NCI-H2029 treated with DMSO at 0.1 percent for 48 hours (cell line): ENCODE results near the gene ZSCAN5A.
"Not testable (repeated sequence)": the region's sequence is repeated elsewhere in the genome, so short reads cannot be mapped to it uniquely, and the experiment has no call there.

ENCODE experiments used
- DNase-seq: peaks from one replicate; lab custom pipeline; 2025; lab: John Stamatoyannopoulos, UW

The ZSCAN5A gene

GRCh38 chr19:56314381-56315076 is at the start of gene ZSCAN5A:
TSS of gene ZSCAN5A (minus strand) at chr19:56314839. CDS start at chr19:56225046, 89,793 bp downstream.
- peak; percentile 98 for DNase-seq

DNA sequence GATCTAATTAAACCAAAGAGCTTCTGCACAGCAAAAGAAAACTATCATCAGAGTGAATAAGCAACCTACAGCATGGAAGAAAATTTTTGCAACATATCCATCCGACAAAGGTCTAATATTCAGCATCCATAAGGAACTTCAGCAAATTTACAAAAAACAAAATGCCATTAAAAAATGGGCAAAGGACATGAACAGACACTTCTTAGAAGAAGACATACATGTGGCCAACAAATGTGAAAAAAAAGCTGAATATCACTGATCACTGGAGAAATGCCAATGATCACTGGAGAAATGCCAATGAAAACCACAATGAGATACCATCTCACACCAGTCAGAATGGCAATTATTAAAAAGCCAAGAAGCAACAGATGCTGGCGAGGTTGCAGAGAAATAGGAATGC is 46.2 kb upstream of the ZSCAN5A start:
- no peak for DNase-seq

DNA sequence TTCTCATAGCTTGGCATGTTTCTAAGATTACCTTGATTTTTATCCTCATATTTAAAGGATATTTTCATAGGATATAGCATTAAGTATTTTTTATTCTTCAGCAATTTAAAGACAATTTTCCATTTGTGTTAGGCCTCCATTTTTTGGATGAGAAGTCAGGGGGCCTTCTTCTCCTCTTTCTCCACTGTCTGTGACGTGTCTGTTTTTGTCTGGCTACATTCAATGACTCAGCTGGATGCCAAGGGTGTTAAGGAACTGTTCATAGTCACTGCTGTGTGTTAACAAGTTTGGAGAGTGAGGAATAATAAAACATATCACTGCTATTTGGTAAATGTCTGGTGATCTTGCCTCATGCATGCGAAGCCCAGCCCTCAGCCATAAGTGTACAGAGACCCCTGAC is 42.3 kb upstream of the ZSCAN5A start:
- DNase-seq = no peak

- DNase-seq = no peak
These were observed 40.9 kb upstream of the ZSCAN5A start for GRCh38 chr19:56355517-56355916.

DNA sequence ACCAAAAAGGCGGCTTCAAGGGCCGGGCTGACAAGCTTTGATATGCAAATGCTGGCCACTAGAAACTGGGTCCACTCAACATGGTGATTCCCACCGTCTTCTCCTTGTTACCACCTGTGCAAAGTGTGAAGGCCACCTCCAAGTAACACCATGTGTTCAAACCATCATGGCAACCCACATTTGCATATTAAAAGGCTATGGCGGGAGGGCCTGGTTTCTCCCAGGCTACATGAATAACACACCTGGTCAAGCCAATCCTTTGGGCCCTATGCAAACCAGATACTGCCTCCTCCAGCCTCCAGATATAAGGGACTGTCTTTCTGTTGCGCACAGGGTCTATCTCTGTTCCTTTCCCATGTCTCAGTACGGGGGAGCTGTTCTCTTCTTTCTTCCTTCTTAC is 36.6 kb upstream of the ZSCAN5A start:
- DNase-seq = no peak

- DNase-seq = peak; percentile 19
These were observed 35.9 kb upstream of the ZSCAN5A start for GRCh38 chr19:56350416-56351045.

- no peak for DNase-seq
These were observed 33.7 kb upstream of the ZSCAN5A start for GRCh38 chr19:56348289-56348877.

DNA sequence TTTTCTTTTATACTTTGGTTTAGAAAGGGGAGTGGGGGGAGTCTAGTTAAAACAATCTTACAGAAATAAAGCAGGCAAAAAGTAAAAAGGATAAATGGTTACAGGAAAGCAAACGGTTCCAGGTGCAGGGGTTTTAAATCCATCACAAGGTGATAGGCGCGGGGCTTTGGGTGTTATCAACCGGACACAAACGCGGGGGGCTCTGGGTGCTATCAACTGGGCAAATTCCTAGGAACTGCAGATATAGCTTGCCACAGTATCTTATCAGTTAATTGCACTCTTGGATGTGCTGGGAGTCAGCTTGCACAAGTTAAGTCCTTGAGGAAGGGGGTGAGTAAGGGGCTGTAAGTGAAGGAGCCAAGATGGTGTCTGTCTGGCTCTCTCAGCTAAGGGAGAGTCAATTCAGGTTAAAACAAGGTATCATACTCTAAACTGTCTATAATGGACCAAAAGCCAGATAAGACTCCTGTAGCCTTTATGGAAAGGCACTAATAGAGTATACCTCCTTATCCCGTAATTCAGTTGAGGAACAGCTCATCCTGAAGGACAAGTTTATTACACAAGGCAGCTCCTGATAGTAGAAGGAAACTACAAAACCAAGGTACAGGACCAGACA is 32.6 kb upstream of the ZSCAN5A start:
- DNase-seq = no peak

- no peak for DNase-seq
These were observed 27.3 kb upstream of the ZSCAN5A start for GRCh38 chr19:56341948-56342347.

DNA sequence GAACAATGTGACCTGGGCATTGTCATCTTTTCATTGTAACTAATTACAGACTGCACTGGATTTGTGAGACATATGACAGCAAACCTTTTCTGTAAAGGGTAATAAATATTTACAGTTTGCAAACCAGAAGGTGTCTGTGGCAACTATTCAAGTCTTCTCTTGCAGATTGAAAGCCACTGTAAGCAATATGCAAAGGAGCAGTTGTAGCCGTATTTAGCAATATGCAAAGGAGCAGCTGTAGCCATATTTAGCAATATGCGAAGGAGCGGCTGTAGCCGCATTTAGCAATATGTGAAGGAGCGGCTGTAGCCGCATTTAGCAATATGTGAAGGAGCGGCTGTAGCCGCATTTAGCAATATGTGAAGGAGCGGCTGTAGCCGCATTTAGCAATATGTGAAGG is 24.4 kb upstream of the ZSCAN5A start:
- not testable (repeated sequence) for DNase-seq

DNA sequence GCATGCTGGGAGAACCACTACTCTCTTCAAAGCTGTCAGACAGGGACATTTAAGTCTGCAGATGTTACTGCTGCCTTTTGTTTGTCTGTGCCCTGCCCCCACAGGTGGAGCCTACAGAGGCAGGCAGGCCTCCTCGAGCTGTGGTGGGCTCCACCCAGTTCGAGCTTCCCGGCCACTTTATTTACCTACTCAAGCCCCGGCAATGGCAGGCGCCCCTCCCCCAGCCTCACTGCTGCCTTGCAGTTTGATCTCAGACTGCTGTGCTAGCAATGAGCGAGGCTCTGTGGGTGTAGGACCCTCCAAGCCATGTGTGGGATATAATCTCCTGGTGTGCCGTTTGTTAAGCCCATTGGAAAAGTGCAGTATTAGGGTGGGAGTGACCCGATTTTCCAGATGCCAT is 22.4 kb upstream of the ZSCAN5A start:
- DNase-seq = not testable (repeated sequence)

GRCh38 chr19:56335371-56335770 is 20.7 kb upstream of the ZSCAN5A start:
- DNase-seq = not testable (repeated sequence)

DNA sequence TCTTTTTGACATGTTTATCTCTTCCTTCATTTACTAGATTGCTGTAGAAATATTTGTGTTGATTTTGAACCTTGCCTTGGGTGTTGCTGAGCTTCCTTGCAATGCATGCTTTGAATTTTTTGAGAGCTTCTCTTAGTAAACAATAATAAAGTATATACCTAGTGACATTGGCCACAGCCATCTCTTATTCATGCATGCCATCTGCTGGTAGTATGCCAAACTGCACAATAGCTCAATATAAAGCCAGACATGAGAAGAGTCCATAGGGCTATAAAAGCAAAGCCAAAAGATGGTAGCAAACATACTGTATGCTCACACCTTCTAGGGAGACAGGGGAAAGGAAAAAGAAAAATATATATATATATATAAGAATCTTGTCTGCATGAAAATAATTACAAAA is 18.9 kb upstream of the ZSCAN5A start:
- DNase-seq = peak; percentile 41

- no peak for DNase-seq
These were observed 18.1 kb upstream of the ZSCAN5A start for GRCh38 chr19:56332695-56333094.

GRCh38 chr19:56324436-56324835 is 9.8 kb upstream of the ZSCAN5A start:
- no peak for DNase-seq

DNA sequence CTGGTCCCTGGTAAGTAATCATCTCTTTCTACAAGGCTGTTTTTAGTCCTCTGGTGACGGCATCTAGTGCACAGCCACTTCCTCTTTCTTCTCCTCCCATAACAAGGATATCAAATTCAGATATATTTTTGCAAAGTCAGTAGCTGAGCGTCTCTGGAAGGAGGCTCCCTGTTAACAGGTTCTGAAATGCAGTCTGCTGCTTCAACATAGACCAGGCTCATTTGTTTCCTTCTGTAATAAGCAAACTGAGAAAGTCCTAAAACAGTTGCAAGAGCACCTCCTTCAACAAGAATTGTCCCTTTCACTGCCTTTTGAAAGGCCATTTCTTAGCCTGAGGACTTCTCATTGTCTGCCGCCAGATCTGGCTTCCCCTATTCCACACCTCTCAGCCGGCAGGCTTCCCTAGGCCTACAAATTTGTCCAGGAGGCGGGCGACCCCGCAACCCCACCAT is 7.4 kb upstream of the ZSCAN5A start:
- DNase-seq = no peak

- no peak for DNase-seq
These were observed 6.8 kb upstream of the ZSCAN5A start for GRCh38 chr19:56321254-56321988.

DNA sequence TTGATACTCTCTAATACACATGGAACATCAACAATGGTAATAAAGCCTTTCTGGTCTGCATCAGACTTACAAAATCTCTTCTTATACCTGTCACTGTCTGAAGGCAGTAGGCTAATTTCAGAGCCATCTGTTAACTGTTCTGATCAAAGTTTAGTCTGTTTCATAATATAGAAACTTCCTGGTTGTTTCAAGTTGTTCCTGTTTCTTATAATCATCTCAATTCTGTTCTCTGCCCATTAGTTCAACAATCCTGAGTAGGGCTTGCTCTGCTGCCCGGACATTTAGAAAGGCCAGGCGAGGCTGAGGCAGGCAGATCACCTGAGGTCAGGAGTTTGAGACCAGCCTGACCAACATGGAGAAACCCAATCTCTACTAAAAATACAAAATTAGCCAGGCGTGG is 5.4 kb upstream of the ZSCAN5A start:
- no peak for DNase-seq

- no peak for DNase-seq
These were observed 3.1 kb upstream of the ZSCAN5A start for GRCh38 chr19:56317749-56318148.

- DNase-seq = no peak
These were observed 2.1 kb upstream of the ZSCAN5A start for GRCh38 chr19:56316728-56317127.

- peak; percentile 98 for DNase-seq
These were observed 614 bp upstream of the ZSCAN5A start for GRCh38 chr19:56315077-56315828.

DNA sequence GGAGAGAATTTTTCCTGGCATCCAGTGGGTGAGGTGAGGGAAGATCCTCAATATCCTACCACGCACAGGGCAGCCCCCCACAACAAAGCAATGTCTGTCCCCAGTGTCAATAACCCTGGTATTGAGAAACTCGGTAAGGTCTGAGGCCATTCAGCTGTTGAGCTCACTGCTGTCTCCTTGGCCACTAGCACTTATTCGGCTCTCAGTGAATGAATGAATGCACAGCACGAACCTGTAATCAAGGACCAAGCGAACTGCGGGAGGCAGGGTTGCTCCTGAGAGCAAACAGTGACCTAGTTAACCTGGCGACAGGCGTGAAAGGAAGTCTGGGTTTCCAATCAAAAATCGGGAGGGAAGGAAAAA is 640 bp downstream of the ZSCAN5A start:
- DNase-seq = no peak
